ENCODE measurements around the gene ZBTB7A.

The ZBTB7A gene

GRCh38 chr19:4052114-4052992 is 14.3 kb downstream of the ZBTB7A start:
- no peak for DNase-seq

GRCh38 chr19:4051175-4052101 is 15.3 kb downstream of the ZBTB7A start:
- DNase-seq, result no peak

GRCh38 chr19:4049432-4049831 is 17.3 kb downstream of the ZBTB7A start:
- no peak for DNase-seq

GRCh38 chr19:4046946-4047683 is 19.6 kb downstream of the ZBTB7A start:
- no peak for DNase-seq

GRCh38 chr19:4046362-4046691 is 20.4 kb downstream of the ZBTB7A start:
- no peak for DNase-seq

GRCh38 chr19:4045597-4046361 is 20.9 kb downstream of the ZBTB7A start:
- DNase-seq, result no peak

- no peak for DNase-seq
Measured at GRCh38 chr19:4044990-4045465, 21.7 kb downstream of the ZBTB7A start.

- DNase-seq, result no peak
Measured at GRCh38 chr19:4043966-4044715, 22.6 kb downstream of the ZBTB7A start.

GRCh38 chr19:4043401-4043800 is 23.3 kb downstream of the ZBTB7A start:
- DNase-seq, result no peak

GRCh38 chr19:4042731-4043082 is 24.0 kb downstream of the ZBTB7A start:
- DNase-seq, result no peak

GRCh38 chr19:4042064-4042730 is 24.5 kb downstream of the ZBTB7A start:
- no peak for DNase-seq

- DNase-seq, result no peak
Measured at GRCh38 chr19:4038661-4039423, 27.9 kb downstream of the ZBTB7A start.

GRCh38 chr19:4038057-4038456 is 28.6 kb downstream of the ZBTB7A start:
- DNase-seq, result no peak

- DNase-seq, result no peak
Measured at GRCh38 chr19:4037301-4037949, 29.3 kb downstream of the ZBTB7A start.

- no peak for DNase-seq
Measured at GRCh38 chr19:4036576-4037300, 30.0 kb downstream of the ZBTB7A start.

- no peak for DNase-seq
Measured at GRCh38 chr19:4035582-4035981, 31.1 kb downstream of the ZBTB7A start.

GRCh38 chr19:4035018-4035566 is 31.6 kb downstream of the ZBTB7A start:
- no peak for DNase-seq
